Fibroblast of skin of abdomen (primary cell): ENCODE results near the gene ALG11.
"Not testable (repeated sequence)": the region's sequence is repeated elsewhere in the genome, so short reads cannot be mapped to it uniquely, and the experiment has no call there.

Experiments used
- DNase-seq: peaks from one replicate; pipeline ENCODE4 v3.0.0-alpha.2; 2013

ALG11 gene

GRCh38 chr13:52029569-52029968 is 17.4 kb downstream of the ALG11 start:
- DNase-seq, result no peak

- DNase-seq, result not testable (repeated sequence)
These were observed 18.2 kb downstream of the ALG11 start for GRCh38 chr13:52030401-52030800.

DNA sequence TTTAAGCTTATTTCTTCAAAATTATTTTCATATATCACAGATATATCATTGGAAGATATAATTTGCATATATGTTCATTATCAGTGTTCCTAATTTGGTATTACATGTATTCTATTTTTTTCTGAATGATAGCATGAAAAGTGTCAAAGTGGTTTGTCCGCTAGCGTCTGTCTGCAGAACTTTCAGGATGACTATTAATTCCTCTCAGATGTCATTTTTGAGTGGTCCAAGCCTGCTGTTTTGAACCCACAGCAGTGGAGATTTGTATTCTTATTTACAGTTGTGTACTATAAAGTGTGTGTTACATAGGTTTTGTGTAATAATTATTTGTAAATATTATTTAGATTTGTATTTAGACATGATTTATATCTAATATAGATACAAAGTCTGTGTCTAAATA is 20.8 kb downstream of the ALG11 start:
- DNase-seq, result no peak

DNA sequence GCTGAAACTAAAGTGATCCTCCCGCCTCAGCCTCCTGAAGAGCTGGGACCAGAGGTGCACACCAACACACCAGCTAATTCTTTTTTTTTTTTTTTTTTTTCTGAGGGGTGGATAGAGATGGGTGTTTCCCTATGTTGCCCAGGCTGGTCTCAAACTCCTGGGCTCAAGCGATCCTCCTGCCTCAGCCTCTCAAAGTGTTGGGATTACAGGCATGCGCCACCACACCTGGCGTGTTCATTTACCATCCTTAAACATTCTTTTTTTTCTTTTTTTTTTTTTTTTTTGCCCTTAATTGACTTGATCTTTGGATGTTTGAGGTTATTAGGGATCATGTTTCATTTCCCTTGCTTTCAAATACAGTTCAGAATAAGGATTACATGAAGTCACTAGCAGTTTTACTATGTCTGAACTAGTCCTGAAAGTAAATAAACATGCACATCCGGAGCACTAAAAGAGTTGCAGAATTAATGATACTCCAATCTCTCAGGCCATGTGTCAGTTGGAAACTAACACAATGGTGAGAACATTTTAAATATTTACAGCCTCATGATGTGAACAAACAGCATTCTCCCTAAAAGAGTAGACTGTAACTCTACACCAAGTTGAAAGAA is 22.5 kb downstream of the ALG11 start:
- DNase-seq, result no peak

GRCh38 chr13:52036037-52036436 is 23.8 kb downstream of the ALG11 start:
- no peak for DNase-seq

DNA sequence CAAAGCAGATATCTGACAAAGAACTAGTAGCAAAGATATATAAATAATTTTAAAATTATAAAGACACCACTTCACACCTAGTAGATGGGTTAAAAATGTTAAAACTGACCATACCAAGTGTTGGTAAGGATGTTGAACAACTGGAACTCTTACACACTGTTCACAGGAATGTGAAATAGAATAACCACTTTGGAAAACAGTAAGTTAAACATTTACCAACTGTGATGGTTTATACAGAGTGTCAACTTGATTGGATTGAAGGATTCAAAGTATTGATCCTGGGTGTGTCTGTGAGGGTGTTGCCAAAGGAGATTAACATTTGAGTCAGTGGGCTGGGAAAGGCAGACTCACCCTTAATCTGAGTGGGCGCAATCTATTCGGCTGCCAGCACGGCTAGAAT is 31.5 kb downstream of the ALG11 start:
- no peak for DNase-seq

GRCh38 chr13:52047463-52047862 is 35.3 kb downstream of the ALG11 start:
- no peak for DNase-seq

DNA sequence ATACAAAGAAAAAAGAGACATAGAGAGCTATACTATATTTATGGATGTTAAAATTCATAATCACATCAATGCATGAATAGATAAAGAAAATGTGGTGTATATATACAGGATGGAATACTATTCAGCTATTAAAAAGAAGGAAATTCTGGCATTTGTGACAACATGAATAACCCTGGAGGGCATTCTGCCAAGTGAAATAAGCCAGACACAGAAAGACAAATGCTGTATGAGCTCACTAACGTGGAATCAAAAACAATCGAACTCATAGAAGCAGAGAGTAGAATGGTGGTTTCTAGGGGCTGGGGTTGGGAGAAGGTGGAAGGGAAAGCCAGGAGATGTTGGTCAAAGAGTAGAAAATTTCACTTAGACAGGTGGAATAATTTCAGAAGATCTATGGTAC is 36.3 kb downstream of the ALG11 start:
- DNase-seq, result no peak

- DNase-seq, result no peak
These were observed 39.2 kb downstream of the ALG11 start for GRCh38 chr13:52051400-52051799.

- DNase-seq, result peak; percentile 2
These were observed 41.3 kb downstream of the ALG11 start for GRCh38 chr13:52053460-52053859.

GRCh38 chr13:52061064-52061463 is 48.9 kb downstream of the ALG11 start:
- not testable (repeated sequence) for DNase-seq

- DNase-seq, result no peak
These were observed 49.4 kb downstream of the ALG11 start for GRCh38 chr13:52061587-52061986.

- DNase-seq, result no peak
These were observed 55.0 kb downstream of the ALG11 start for GRCh38 chr13:52067237-52067636.

GRCh38 chr13:52070929-52071523 is 58.8 kb downstream of the ALG11 start:
- peak; percentile 4 for DNase-seq
